Measurements from ENCODE around the gene RNH1. TPM values are rescaled to one million over a fixed set of nuclear protein-coding genes. Genes with fewer than 3 reads are reported as not detected.

RNH1 gene
- total RNA-seq, 4 donors from 2014 or later = 138 to 197 (median 159) TPM

DNA sequence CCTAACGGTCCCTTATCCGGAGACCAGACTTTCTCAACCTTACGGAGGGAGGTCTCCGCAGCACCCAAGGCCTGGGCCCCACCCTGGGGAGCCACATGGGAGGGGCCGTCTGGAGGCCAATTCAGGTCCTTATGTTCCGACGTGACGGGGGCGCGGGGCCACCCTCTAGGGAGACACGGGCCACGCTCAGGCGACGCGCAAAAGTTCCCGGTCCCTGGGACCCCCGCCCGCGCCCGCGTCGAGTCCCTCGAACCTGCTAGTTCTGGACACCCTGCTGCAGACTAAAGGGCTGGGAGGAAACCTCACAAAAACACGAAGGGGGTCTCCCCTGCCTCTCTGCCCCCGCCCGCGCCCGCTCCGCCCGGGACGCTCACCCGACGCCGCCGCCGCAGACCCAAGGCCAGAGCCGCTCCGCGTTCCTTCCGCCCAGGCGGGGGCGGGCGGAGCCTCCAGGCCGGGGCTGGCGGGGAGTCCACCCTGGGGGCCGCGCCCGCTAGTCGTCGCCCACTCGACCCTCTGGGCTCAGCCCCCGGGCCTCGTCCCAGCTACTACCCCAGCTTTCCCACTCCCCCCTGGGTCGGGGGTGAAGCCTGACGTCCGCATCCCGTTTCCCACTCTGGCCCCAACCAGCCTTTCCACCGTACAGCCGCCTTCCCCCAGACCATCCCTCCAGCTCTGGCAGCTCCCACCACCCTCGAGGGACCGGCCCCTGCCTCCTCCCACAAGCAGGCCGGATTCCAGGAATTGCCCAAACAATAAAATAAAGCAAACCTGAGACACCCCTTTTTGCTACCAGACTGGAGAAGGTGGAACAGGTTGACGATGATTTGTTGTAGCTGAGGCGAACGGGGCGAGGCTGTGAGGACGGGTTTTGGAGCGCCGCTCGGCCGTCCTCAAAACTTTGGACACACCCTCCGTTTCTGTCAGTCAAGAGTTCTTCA, 2.7 kb downstream of the RNH1 start:
- intact Hi-C loops (cut with DNase I; ENCODE audit: low total_unique reads) = no loop called here
- Histone ChIP-seq H3K4me1 (peaks cover 23 to 39% of the 10 kb centered on the region in 2 donors), H3K9me3 (no peaks in the 10 kb centered on the region), H3K27me3 (no peaks in the 10 kb centered on the region), H3K36me3 (peaks cover 0 to 23% of the 10 kb centered on the region in 2 donors), H3K4me3 (peak overlapping the region; percentile 46 to 80 (median 64)), H3K27ac (peak overlapping the region; percentile 60 to 100 (median 98))
- no peak for DNase-seq
- no peak for TF ChIP-seq POLR2A (IDR thresholded peaks at IDR 0.05)
- TF ChIP-seq, protein P1, sequence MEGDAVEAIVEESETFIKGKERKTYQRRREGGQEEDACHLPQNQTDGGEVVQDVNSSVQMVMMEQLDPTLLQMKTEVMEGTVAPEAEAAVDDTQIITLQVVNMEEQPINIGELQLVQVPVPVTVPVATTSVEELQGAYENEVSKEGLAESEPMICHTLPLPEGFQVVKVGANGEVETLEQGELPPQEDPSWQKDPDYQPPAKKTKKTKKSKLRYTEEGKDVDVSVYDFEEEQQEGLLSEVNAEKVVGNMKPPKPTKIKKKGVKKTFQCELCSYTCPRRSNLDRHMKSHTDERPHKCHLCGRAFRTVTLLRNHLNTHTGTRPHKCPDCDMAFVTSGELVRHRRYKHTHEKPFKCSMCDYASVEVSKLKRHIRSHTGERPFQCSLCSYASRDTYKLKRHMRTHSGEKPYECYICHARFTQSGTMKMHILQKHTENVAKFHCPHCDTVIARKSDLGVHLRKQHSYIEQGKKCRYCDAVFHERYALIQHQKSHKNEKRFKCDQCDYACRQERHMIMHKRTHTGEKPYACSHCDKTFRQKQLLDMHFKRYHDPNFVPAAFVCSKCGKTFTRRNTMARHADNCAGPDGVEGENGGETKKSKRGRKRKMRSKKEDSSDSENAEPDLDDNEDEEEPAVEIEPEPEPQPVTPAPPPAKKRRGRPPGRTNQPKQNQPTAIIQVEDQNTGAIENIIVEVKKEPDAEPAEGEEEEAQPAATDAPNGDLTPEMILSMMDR (IDR thresholded peaks at IDR 0.05 in 4 of 5, conservative IDR thresholded peaks at IDR 0.05 in 1 of 5) = no peak
- ATAC-seq = no peak
- in situ Hi-C loops (cut with MboI; ENCODE audit: low sequenced_read_pairs in 4 of 4) = no loop called here

DNA sequence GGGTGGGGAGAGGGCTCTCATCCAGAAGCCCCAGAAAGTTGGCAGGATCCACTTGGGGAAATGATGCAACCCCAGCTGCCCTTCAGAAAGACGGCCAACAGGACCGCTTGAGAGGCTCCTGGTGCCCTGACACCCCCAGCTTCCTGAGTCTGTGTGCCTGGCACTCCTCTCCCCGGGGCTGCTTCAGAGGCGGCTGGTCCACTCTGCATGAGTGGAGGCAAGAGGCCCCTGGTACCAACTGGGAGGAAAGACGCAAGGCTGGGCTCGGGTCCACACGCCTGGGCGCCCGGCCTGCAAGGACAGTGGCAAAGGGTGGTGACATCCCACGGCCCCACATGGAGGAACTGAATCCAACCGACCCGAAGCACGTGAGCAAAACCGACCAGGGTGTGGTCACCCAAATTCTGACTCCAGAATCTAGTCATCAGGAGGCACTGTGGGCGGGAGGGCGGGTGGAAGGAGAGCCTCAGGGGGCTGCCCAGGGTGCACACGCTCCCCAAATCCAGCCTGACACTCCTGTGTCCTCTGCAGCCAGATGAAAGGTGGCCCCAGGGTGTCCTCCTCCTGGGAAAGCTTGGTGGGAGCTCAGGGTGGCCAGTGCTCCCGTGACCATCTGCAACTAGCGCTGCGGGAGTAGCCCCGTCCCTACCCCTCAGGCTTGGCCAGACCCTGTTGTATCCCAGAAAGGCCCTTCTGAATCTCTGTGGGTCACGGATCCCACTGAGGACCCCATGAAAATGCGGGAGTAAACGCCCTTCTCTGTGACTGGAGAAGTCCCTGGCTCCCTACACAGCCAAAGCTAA, 3.7 kb downstream of the RNH1 start:
- ATAC-seq (no peak), DNase-seq (peak; percentile 44 to 71)
- Histone ChIP-seq H3K27me3 (no peaks in the 10 kb centered on the region), H3K27ac (peak overlapping the region; percentile 60 to 100 (median 98)), H3K9me3 (no peaks in the 10 kb centered on the region), H3K36me3 (peaks cover under 1 to 33% of the 10 kb centered on the region in 2 donors), H3K4me3 (peak overlapping the region; percentile 46 to 80 (median 64)), H3K4me1 (peaks cover 23 to 39% of the 10 kb centered on the region in 2 donors)
- TF ChIP-seq, protein P1 (IDR thresholded peaks at IDR 0.05 in 4 of 5, conservative IDR thresholded peaks at IDR 0.05 in 1 of 5) = no peak
- TF ChIP-seq POLR2A (IDR thresholded peaks at IDR 0.05) = peak in 1 of 2 donors; percentile 22
- intact Hi-C loops (cut with DNase I; ENCODE audit: low total_unique reads) (no loop called here), in situ Hi-C loops (cut with MboI; ENCODE audit: low sequenced_read_pairs in 4 of 4) (no loop called here)

GRCh38 chr11:502288-503178, 4.5 kb downstream of the RNH1 start:
- in situ Hi-C loops (cut with MboI; ENCODE audit: low sequenced_read_pairs in 4 of 4) (no loop called here), intact Hi-C loops (cut with DNase I; ENCODE audit: low total_unique reads) (no loop called here)
- TF ChIP-seq POLR2A (IDR thresholded peaks at IDR 0.05) = no peak
- DNase-seq (no peak), ATAC-seq (no peak)
- Histone ChIP-seq H3K4me3 (no peak overlapping the region), H3K9me3 (no peaks in the 10 kb centered on the region), H3K36me3 (peaks cover 4 to 41% of the 10 kb centered on the region in 2 donors), H3K27me3 (no peaks in the 10 kb centered on the region), H3K4me1 (peaks cover 23 to 36% of the 10 kb centered on the region in 2 donors), H3K27ac (peak overlapping the region in 3 of 4 donors; percentile 98 to 100 (median 99))

DNA sequence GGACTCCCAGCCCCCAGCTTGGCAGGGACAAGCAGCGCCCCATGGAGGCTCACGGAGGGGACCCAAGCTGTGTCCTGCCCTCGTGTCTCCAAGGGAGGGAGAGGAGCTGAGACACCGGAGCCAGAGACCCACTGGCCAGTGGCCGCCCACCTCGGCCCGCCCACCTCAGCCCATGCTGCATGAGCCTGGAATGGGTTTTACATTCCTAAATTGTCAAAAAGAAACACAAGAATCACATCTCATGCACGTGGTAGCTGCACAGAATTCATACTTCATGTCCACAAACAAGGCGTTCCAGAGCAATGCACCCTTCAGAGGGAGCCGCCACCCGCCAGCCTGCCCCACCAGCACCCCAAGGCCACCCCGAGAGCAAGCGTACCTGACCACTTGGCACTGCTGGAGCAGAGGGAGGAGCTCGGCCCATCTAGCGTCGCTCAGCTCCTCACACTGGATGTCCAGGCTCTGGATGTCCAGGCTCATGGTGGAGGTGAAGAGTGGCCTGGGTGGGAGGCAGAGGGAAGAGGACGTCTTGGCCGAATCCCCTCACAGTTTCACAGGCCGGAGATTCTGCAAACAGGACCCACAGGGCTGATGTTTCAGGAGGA, 5.3 kb downstream of the RNH1 start:
- Histone ChIP-seq H3K4me3 (no peak overlapping the region), H3K9me3 (no peaks in the 10 kb centered on the region), H3K36me3 (peaks cover 4 to 49% of the 10 kb centered on the region in 2 donors), H3K27me3 (no peaks in the 10 kb centered on the region), H3K27ac (no peak overlapping the region), H3K4me1 (peaks cover 23 to 34% of the 10 kb centered on the region in 2 donors)
- in situ Hi-C loops (cut with MboI; ENCODE audit: low sequenced_read_pairs in 4 of 4) (no loop called here), intact Hi-C loops (cut with DNase I; ENCODE audit: low total_unique reads) (no loop called here)
- TF ChIP-seq, protein P1 (IDR thresholded peaks at IDR 0.05 in 4 of 5, conservative IDR thresholded peaks at IDR 0.05 in 1 of 5) = no peak
- no peak for TF ChIP-seq POLR2A (IDR thresholded peaks at IDR 0.05)
- DNase-seq = no peak
- no peak for ATAC-seq
